Natural killer cell (primary cell): ENCODE results near the gene NIPBL. TPM values are rescaled to one million over a fixed set of nuclear protein-coding genes. Genes with fewer than 3 reads are reported as not detected.
"Not testable (repeated sequence)": the region's sequence is repeated elsewhere in the genome, so short reads cannot be mapped to it uniquely, and the experiment has no call there.

Experiments used
- ATAC-seq, 3 donors: fragments of 150-1000 bp in 2 of 3; fragments of 200-7000 bp in 1 of 3; cut with Tn5 transposase; 1 replicate in 1 of 3; 2 replicates in 2 of 3; pipeline ENCODE4 v1.10.0; 2021; ENCODE audit warnings: mild to moderate bottlenecking in 2 of 3, moderate library complexity in 2 of 3
- DNase-seq, 2 donors: peaks; one replicate each; pipeline versions ENCODE4 v3.0.0 to v3.0.0-alpha.2; 2013 to 2021; ENCODE audit warnings: mixed read lengths in 1 of 2
- H3K27ac ChIP-seq: one replicate; pipeline ENCODE4 v1.5.1; 2013; ENCODE audit warnings: mild to moderate bottlenecking, low read length
- H3K27me3 ChIP-seq: one replicate; pipeline ENCODE4 v1.6.1; 2013; ENCODE audit warnings: low read length; ENCODE audit not compliant: control insufficient read depth, insufficient read depth
- H3K36me3 ChIP-seq: one replicate; pipeline ENCODE4 v1.6.1; 2013; ENCODE audit warnings: low read length; ENCODE audit not compliant: control insufficient read depth, insufficient read depth
- H3K4me1 ChIP-seq: one replicate; pipeline ENCODE4 v1.6.1; 2013; ENCODE audit warnings: low read length; ENCODE audit not compliant: control insufficient read depth, insufficient read depth
- H3K4me3 ChIP-seq: one replicate; pipeline ENCODE4 v1.5.1; 2013; ENCODE audit warnings: low read length
- H3K9me3 ChIP-seq: one replicate; pipeline ENCODE4 v1.6.1; 2013; ENCODE audit warnings: low read length; ENCODE audit not compliant: control insufficient read depth, insufficient read depth
- H3K27ac Mint-ChIP-seq, 2 donors: one replicate each; pipeline ENCODE4 v1.8.0; 2022; ENCODE audit warnings: mild to moderate bottlenecking in 2 of 2, mixed read lengths in 2 of 2, moderate library complexity in 1 of 2
- H3K27me3 Mint-ChIP-seq, 2 donors: one replicate each; pipeline ENCODE4 v1.8.0; 2022; ENCODE audit warnings: low read depth in 2 of 2, mixed read lengths in 2 of 2
- H3K36me3 Mint-ChIP-seq: one replicate; pipeline ENCODE4 v1.8.0; 2022; ENCODE audit warnings: mixed read lengths
- H3K4me1 Mint-ChIP-seq, 2 donors: one replicate each; pipeline ENCODE4 v1.8.0; 2022; ENCODE audit warnings: mixed read lengths in 2 of 2
- H3K4me3 Mint-ChIP-seq: one replicate; pipeline ENCODE4 v1.8.0; 2022; ENCODE audit warnings: mild to moderate bottlenecking, moderate library complexity, mixed read lengths
- H3K9me3 Mint-ChIP-seq, 2 donors: one replicate each; pipeline ENCODE4 v1.8.0; 2022; ENCODE audit warnings: mixed read lengths in 2 of 2
- WGBS: methylation state at CpG from one replicate; pipeline ENCODE4 v1.1.7; 2013; ENCODE audit warnings: missing lambda C conversion rate; ENCODE audit not compliant: insufficient coverage; 5-methylcytosine and 5-hydroxymethylcytosine counted together
- intact Hi-C: fragments of 100-400 bp; cut with micrococcal nuclease; formaldehyde crosslinking; loops from one replicate; pipeline ENCODE4 v1.14.2; 2022
- total RNA-seq, 4 donors: library from RNA; stranded (reverse); fragments of 120-200 nt in 1 of 4; gene quantifications; one replicate each; pipeline versions ENCODE4 v1.2.3 to v1.2.4, GENCODE V29; 2013 to 2022
- TF ChIP-seq, protein P1 (sequence below): fragments of 200-600 bp; IDR thresholded peaks from one replicate; pipeline ENCODE4 v1.8.0; 2022; ENCODE audit warnings: antibody characterized with exemption

The NIPBL gene
- total RNA-seq, 3 donors from 2014 or later (not counting 1 experiment from before 2014, with no cell fraction given) = 137 to 153 (median 145) TPM

DNA sequence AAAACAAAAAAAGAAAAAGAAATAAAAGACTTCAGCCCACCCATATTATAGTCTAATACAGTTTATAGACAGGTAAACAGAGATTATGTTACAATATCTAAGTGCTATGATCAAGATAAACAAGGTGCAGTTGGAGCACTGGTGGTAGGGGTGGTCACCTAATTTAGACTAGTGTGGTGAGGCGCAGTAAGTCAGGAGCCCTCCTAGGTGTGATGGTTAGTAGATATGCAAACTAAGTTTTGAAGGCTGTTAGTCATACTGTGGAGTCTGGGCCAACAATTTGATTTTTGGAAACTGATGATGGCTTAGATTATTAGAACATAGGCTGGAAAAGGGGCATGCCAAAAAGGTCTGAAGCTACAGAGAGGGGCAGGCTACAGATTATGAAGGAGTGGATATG lies 14.7 kb downstream of the NIPBL start:
- ATAC-seq = no peak

GRCh38 chr5:36892085-36892830 lies 15.7 kb downstream of the NIPBL start:
- intact Hi-C loops, H3K27me3 ChIP-seq, H3K27ac ChIP-seq, H3K4me1 ChIP-seq, ATAC-seq, H3K4me3 ChIP-seq, H3K36me3 ChIP-seq, DNase-seq, H3K27me3 Mint-ChIP-seq, H3K27ac Mint-ChIP-seq, H3K4me3 Mint-ChIP-seq, H3K9me3 Mint-ChIP-seq, H3K9me3 ChIP-seq, H3K36me3 Mint-ChIP-seq: not testable (repeated sequence)
- peaks cover 80 to 81% of the 10 kb centered on the region in 2 donors for H3K4me1 Mint-ChIP-seq
- WGBS = no CpG with 5 or more reads among the region's 6 CpGs

More for the DNA sequence above, 14.7 kb downstream of the NIPBL start:
- DNase-seq = no peak
- no peaks in the 10 kb centered on the region for H3K27me3 Mint-ChIP-seq
- peak overlapping the region; percentile 7 for H3K4me3 Mint-ChIP-seq
- no peaks in the 10 kb centered on the region for H3K9me3 ChIP-seq
- H3K36me3 Mint-ChIP-seq = no peaks in the 10 kb centered on the region
- intact Hi-C loops = no loop called here
- H3K36me3 ChIP-seq = no peaks in the 10 kb centered on the region
- H3K4me1 Mint-ChIP-seq = peaks cover 82 to 84% of the 10 kb centered on the region in 2 donors
- no peaks in the 10 kb centered on the region for H3K27me3 ChIP-seq
- no peaks in the 10 kb centered on the region for H3K4me1 ChIP-seq
- TF ChIP-seq, protein P1, sequence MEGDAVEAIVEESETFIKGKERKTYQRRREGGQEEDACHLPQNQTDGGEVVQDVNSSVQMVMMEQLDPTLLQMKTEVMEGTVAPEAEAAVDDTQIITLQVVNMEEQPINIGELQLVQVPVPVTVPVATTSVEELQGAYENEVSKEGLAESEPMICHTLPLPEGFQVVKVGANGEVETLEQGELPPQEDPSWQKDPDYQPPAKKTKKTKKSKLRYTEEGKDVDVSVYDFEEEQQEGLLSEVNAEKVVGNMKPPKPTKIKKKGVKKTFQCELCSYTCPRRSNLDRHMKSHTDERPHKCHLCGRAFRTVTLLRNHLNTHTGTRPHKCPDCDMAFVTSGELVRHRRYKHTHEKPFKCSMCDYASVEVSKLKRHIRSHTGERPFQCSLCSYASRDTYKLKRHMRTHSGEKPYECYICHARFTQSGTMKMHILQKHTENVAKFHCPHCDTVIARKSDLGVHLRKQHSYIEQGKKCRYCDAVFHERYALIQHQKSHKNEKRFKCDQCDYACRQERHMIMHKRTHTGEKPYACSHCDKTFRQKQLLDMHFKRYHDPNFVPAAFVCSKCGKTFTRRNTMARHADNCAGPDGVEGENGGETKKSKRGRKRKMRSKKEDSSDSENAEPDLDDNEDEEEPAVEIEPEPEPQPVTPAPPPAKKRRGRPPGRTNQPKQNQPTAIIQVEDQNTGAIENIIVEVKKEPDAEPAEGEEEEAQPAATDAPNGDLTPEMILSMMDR = no peak
- no peak overlapping the region for H3K4me3 ChIP-seq
- H3K9me3 Mint-ChIP-seq = no peaks in the 10 kb centered on the region
- H3K27ac Mint-ChIP-seq = no peak overlapping the region
- WGBS = 100% methylated on average over 1 of the region's 1 CpG
- no peak overlapping the region for H3K27ac ChIP-seq

DNA sequence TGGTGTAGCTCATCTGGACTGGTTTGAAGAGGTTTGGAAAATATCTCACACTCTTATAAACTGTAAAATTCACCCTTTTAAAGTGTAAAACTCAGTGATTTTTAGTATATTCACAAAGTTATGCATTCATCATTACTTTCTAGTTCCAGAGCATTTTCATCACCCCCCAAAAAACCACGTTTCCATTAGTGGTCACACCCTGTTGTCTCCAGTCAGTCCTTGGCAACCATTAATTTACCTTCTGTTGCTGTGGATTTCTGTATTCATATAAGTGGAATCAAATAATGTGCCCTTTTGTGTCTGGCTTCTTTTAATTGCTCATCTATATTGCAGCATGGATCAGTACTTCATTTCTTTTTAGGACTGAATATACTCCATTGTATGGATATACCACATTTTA lies 18.4 kb downstream of the NIPBL start:
- Histone ChIP-seq H3K4me1 (peaks cover 8% of the 10 kb centered on the region), H3K36me3 (no peaks in the 10 kb centered on the region), H3K27me3 (no peaks in the 10 kb centered on the region), H3K9me3 (no peaks in the 10 kb centered on the region), H3K27ac (no peak overlapping the region), H3K4me3 (no peak overlapping the region)
- intact Hi-C loops = no loop called here
- WGBS = 80% methylated on average over 1 of the region's 1 CpG
- Mint-ChIP-seq H3K9me3 (no peaks in the 10 kb centered on the region), H3K4me3 (peak overlapping the region; percentile 42), H3K27ac (peak overlapping the region; percentile 9 to 51), H3K27me3 (no peaks in the 10 kb centered on the region), H3K4me1 (peaks cover 80 to 81% of the 10 kb centered on the region in 2 donors), H3K36me3 (no peaks in the 10 kb centered on the region)
- TF ChIP-seq, protein P1 = no peak
- no peak for DNase-seq
- peak in 2 of 3 donors; percentile 7 to 24 for ATAC-seq

GRCh38 chr5:36896476-36896875 lies 19.9 kb downstream of the NIPBL start:
- H3K27me3 Mint-ChIP-seq = no peaks in the 10 kb centered on the region
- no peak overlapping the region for H3K4me3 Mint-ChIP-seq
- H3K36me3 ChIP-seq = no peaks in the 10 kb centered on the region
- no peaks in the 10 kb centered on the region for H3K27me3 ChIP-seq
- 97% methylated on average over 7 of the region's 8 CpGs for WGBS
- ATAC-seq (no peak), DNase-seq (no peak)
- peaks cover 80 to 81% of the 10 kb centered on the region in 2 donors for H3K4me1 Mint-ChIP-seq
- peaks cover 8% of the 10 kb centered on the region for H3K4me1 ChIP-seq
- H3K27ac ChIP-seq = no peak overlapping the region
- H3K27ac Mint-ChIP-seq = peak overlapping the region in 1 of 2 donors; percentile 51
- no peak overlapping the region for H3K4me3 ChIP-seq
- peaks cover 2% of the 10 kb centered on the region for H3K9me3 ChIP-seq
- no peaks in the 10 kb centered on the region for H3K9me3 Mint-ChIP-seq
- TF ChIP-seq, protein P1 = no peak
- H3K36me3 Mint-ChIP-seq = no peaks in the 10 kb centered on the region
- intact Hi-C loops = no loop called here
